ENCODE results near the gene IFT80.
A peak's percentile ranks its signal among the peaks of the same experiment; 100 is the strongest.

Gene IFT80

GRCh38 chr3:160435747-160436146, 36.7 kb upstream of the IFT80 start:
- FAIRE-seq, result no peak
- DNase-seq (ENCODE audit: insufficient read length, low spot score), result no peak
- TF ChIP-seq CTCF (IDR thresholded peaks at IDR 0.05; ENCODE audit: insufficient read depth, missing control alignments), result no peak

GRCh38 chr3:160435095-160435494, 36.1 kb upstream of the IFT80 start:
- TF ChIP-seq CTCF (IDR thresholded peaks at IDR 0.05; ENCODE audit: insufficient read depth, missing control alignments), result no peak
- DNase-seq (ENCODE audit: insufficient read length, low spot score) (no peak), FAIRE-seq (no peak)

DNA sequence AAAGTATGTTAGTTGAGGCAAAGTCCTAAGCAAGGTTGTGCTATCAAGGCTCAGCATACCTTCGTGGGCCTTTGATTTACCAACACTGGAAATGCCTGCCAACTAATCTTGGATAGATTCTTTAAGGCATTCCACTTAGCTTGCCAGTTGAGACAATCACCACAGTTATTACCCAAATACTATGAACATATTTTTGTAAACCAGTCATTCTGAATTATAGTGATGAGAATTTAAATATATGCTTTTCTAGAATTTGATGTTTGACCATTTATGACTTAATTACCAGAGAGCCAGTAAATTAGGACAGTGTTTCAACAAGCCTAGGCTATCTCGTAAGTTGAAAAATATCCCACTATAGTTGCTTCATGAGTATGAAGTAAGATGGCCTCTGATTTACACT, 35.0 kb upstream of the IFT80 start:
- FAIRE-seq (no peak), DNase-seq (ENCODE audit: insufficient read length, low spot score) (no peak)
- TF ChIP-seq CTCF (IDR thresholded peaks at IDR 0.05; ENCODE audit: insufficient read depth, missing control alignments), result no peak

GRCh38 chr3:160427832-160428424, 28.9 kb upstream of the IFT80 start:
- FAIRE-seq (no peak), DNase-seq (ENCODE audit: insufficient read length, low spot score) (no peak)
- TF ChIP-seq CTCF (IDR thresholded peaks at IDR 0.05; ENCODE audit: insufficient read depth, missing control alignments), result no peak

- TF ChIP-seq CTCF (IDR thresholded peaks at IDR 0.05; ENCODE audit: insufficient read depth, missing control alignments), result no peak
- DNase-seq (ENCODE audit: insufficient read length, low spot score) (no peak), FAIRE-seq (peak; percentile 71)
These were observed 18.3 kb upstream of the IFT80 start for GRCh38 chr3:160417311-160417710.

- DNase-seq (ENCODE audit: insufficient read length, low spot score) (no peak), FAIRE-seq (peak; percentile 29)
- peak; percentile 92 for TF ChIP-seq CTCF (IDR thresholded peaks at IDR 0.05; ENCODE audit: insufficient read depth, missing control alignments)
These were observed 14.7 kb upstream of the IFT80 start for GRCh38 chr3:160413613-160414248.

DNA sequence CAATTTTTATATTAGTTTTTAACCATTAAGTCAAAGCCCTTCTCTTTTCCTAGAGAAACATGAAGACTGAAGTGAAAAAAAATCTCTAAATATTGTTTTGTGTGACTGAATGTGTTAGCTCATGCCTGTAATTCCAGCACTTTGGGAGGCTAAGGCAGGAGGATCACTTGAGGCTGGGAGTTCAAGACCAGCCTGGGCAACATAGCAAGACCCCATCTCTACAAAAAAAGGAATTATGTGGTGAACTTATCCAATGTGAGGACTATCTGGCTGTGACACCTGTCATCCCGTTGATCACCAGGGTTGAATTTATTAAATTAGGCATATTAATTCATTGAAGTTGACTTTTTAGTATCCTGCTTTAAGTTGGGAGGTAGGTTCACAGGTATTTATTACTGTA, 13.5 kb upstream of the IFT80 start:
- no peak for TF ChIP-seq CTCF (IDR thresholded peaks at IDR 0.05; ENCODE audit: insufficient read depth, missing control alignments)
- FAIRE-seq (no peak), DNase-seq (ENCODE audit: insufficient read length, low spot score) (no peak)

Measured in D721Med (cell line).